GM19328 (cell line): Measurements from ENCODE around the gene ASIC4.

Experiments
- ATAC-seq: cut with Tn5 transposase; IDR thresholded peaks from one replicate; pipeline ENCODE4 v1.9.1; 2021; ENCODE audit warnings: mild to moderate bottlenecking, moderate library complexity; ENCODE audit not compliant: unreplicated experiment

Gene ASIC4, protein sequence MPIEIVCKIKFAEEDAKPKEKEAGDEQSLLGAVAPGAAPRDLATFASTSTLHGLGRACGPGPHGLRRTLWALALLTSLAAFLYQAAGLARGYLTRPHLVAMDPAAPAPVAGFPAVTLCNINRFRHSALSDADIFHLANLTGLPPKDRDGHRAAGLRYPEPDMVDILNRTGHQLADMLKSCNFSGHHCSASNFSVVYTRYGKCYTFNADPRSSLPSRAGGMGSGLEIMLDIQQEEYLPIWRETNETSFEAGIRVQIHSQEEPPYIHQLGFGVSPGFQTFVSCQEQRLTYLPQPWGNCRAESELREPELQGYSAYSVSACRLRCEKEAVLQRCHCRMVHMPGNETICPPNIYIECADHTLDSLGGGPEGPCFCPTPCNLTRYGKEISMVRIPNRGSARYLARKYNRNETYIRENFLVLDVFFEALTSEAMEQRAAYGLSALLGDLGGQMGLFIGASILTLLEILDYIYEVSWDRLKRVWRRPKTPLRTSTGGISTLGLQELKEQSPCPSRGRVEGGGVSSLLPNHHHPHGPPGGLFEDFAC

GRCh38 chr2:219514196-219514761 is at the start of gene ASIC4:
TSS of gene ASIC4 (plus strand) at chr2:219514482. CDS start at chr2:219514725, 243 bp downstream.
- no peak for ATAC-seq

DNA sequence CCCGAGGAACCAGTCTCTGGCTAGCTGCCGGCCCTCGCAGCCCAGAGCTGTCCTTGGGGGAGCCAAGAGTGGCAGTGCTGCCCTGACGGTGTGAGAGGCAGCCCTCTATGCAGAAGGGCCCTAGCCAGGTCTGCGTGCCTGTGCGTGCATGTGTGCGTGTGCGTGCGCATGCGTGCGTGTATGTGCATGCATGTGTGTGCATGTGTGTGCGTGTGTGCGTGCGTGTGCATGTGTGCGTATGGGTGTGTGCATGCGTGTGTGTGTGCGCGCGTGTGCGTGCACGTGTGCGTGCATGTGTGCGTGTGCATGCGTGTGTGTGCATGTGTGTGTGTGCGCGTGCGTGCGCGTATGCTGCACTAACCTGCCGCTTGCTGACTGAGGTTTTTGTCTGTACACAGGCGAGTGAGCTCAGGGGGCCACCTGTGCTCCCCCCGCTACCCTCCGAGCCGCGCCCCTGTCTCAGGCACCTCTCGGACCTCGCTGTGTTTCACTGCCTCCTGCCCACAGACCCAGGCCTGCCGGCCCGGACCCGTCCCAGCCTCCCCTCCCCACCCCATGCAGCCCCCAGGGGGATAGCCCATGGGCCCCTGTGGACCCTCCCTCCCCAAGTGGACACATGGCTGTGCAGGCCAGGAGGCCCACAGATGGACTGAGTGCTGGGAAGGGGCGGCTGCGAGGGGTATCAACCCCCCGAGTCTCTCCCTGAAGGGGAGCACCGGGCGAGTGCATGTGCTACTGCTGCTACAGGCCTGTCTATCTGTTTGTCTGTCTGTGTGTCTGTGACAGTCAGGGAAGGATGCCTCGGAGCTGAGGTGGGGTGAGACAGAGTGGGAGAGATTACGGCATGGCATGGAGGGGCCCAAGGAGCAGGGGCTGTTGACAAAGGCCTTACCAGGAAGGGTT is 48.4 kb upstream of the ASIC4 start:
- no peak for ATAC-seq

- ATAC-seq: no peak
These were observed 47.2 kb upstream of the ASIC4 start for GRCh38 chr2:219466816-219467735.

GRCh38 chr2:219467736-219468075 is 46.6 kb upstream of the ASIC4 start:
- no peak for ATAC-seq

DNA sequence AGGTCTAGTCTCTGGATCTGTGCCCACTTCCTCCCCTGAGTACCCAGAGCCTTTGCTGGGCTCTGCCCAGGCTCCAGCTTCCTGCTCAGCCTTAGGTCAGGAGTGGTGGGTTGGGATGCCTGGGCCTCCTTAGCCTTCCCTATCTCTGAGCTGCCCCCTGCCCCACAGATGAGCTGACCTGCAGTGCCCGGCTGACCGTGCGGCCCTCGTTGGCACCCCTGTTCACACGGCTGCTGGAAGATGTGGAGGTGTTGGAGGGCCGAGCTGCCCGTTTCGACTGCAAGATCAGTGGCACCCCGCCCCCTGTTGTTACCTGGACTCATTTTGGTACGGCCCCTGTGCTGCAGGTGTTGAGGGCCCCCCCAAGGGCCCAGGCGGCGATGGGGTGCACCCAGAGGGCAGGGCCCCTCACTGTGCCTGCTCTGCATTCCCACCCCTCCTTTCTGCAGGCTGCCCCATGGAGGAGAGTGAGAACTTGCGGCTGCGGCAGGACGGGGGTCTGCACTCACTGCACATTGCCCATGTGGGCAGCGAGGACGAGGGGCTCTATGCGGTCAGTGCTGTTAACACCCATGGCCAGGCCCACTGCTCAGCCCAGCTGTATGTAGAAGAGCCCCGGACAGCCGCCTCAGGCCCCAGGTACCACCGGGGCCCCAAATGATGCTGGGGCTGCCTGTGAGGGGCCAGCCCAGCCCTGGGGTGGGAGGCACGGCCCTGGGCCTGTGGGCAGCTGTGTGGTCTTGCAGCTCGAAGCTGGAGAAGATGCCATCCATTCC is 45.7 kb upstream of the ASIC4 start:
- no peak for ATAC-seq

GRCh38 chr2:219469186-219469724 is 45.0 kb upstream of the ASIC4 start:
- no peak for ATAC-seq

GRCh38 chr2:219470429-219470828 is 43.9 kb upstream of the ASIC4 start:
- ATAC-seq: no peak

DNA sequence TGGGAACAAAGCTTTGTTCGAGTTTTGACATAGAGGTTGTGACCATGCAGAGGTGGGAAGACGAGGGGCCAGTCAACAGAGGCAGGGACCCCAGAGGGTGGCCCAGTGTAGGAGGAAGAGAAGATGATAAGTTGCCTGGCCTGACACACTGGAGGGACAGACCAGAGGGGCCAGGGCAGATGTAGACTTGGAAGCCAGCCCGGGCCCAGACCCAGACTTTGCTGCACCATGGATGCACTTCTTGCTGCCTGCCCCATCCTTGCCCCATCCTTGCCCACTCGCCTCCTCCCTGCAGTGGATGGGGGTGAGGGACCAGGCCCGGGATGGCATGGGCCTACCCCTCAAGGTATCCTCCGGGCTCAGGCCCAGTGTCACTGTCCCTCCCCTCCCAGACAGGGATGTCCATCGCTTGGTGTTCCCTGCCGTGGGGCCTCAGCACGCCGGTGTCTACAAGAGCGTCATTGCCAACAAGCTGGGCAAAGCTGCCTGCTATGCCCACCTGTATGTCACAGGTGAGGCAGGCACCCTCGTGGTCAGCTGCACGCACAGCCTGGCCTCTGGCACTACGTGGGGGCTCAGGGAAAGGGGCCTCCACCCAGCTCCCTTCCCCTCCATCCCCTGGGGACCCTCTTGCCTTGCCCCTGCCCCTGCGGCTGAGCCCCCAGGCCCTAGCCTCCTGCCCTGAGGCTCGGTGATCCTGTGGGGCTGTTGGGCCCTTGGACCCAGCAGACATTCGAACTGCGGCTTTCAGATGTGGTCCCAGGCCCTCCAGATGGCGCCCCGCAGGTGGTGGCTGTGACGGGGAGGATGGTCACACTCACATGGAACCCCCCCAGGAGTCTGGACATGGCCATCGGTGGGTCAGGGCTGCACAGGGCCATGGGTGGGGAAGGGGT is 42.6 kb upstream of the ASIC4 start:
- ATAC-seq: no peak

GRCh38 chr2:219472629-219473187 is 41.6 kb upstream of the ASIC4 start:
- no peak for ATAC-seq

- no peak for ATAC-seq
These were observed 40.8 kb upstream of the ASIC4 start for GRCh38 chr2:219473511-219473910.

GRCh38 chr2:219474285-219475060 is 39.8 kb upstream of the ASIC4 start:
- ATAC-seq: no peak

GRCh38 chr2:219475278-219475677 is 39.0 kb upstream of the ASIC4 start:
- no peak for ATAC-seq

GRCh38 chr2:219475697-219476651 is 38.3 kb upstream of the ASIC4 start:
- no peak for ATAC-seq

DNA sequence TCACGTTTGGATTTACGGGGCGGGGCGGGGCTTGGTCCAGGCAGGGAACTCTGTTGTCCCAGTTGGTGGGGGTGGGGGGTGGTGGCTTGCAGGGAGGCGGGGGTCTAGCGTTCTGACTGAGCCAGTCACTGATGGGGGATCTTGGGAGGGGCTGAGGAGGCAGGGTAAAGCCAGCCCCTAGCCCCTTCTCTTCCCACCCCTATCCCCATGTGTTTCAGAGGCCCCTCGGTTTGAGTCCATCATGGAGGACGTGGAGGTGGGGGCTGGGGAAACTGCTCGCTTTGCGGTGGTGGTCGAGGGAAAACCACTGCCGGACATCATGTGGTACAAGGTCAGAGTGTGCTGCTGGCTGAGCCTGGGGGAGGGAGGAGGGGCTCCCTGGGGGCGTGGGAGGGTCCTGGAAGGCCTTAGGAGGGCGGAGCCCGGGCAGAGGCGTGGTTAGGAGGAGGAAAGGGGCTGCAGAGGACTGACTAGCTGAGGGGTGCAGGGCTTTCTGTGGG is 37.6 kb upstream of the ASIC4 start:
- ATAC-seq: no peak

DNA sequence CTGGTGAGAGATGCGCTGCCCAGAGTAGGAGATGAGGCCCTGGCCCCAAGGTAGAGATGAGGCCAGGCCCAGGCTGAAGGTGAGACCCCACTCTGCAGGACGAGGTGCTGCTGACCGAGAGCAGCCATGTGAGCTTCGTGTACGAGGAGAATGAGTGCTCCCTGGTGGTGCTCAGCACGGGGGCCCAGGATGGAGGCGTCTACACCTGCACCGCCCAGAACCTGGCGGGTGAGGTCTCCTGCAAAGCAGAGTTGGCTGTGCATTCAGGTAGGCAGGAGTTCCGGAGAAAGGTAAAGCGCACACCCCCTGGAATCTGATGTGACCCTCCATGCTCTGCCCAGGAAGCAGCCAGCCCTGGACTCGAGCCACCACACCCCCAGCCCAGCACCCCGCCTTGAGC is 37.1 kb upstream of the ASIC4 start:
- no peak for ATAC-seq

- ATAC-seq: no peak
These were observed 36.5 kb upstream of the ASIC4 start for GRCh38 chr2:219477815-219478214.
